MG63 (cell line): ENCODE data around the gene CYTH2. TPM values are rescaled to one million over a fixed set of nuclear protein-coding genes. Genes with fewer than 3 reads are reported as not detected.

Experiments
- DNase-seq: peaks from one replicate; pipeline ENCODE4 v3.0.0-alpha.2; 2020
- H3K27me3 ChIP-seq: fragments of 250-450 bp; sonication (Bioruptor Pico); 2 replicates; pipeline ENCODE4 v1.5.1; 2020; ENCODE audit warnings: mild to moderate bottlenecking, moderate library complexity
- H3K36me3 ChIP-seq: fragments of 250-450 bp; sonication (Bioruptor Pico); 2 replicates; pipeline ENCODE4 v1.5.1; 2020; ENCODE audit warnings: mild to moderate bottlenecking, moderate library complexity
- H3K4me3 ChIP-seq: fragments of 250-450 bp; sonication (Bioruptor Pico); 2 replicates; pipeline ENCODE4 v1.5.1; 2020; ENCODE audit warnings: mild to moderate bottlenecking, moderate library complexity
- H3K9me3 ChIP-seq: fragments of 250-450 bp; sonication (Bioruptor Pico); 2 replicates; pipeline ENCODE4 v1.5.1; 2020; ENCODE audit warnings: mild to moderate bottlenecking, moderate library complexity
- total RNA-seq: library from RNA; depleted of rRNA; stranded (reverse); fragments of >200 nt; shearing (Covaris generic); gene quantifications from 2 replicates; pipeline ENCODE4 v1.2.3, GENCODE V29; 2014; ENCODE audit warnings: low replicate concordance

The CYTH2 gene
- total RNA-seq, 1 experiment from 2014 or later = 84.7 TPM

DNA sequence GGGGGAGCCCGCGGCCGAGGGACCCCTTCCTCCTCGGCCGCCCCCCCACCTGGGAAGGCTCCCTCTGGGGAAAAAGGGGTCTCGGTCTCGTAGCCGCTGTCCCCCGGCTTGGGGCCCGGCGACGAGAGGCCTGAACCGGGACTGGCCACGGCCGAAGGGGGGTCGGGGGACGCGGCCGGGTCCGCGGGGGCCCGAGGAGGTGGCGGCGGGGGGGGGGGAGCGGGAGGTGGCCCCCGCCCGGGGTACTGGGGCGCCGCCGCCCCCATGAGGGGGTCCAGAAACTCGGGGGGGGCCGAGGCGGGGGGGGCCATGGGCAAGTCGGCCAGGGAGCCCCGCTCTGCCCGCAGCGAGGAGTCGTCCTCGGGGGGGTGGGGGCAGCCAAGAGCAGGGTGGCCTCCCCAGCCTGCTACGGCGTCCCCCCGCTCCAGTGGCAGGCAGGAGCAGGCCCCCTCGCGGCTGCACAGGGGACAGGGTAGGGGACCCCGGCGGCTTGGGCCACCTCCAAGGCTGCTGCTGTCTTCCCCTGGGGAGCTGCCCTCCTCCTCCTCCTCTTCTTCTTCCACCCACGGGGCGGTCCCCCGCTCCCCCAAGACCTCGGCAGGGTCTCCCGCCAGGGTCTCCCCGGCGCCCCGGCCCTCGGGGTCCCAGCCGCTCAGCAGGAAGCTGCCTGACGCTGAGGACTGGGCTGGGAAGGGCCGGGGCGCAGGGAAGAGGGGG is 29.6 kb downstream of the CYTH2 start:
- H3K27me3 ChIP-seq = peaks cover 37% of the 10 kb centered on the region

GRCh38 chr19:48499316-48500090 is 30.3 kb downstream of the CYTH2 start:
- no peaks in the 10 kb centered on the region for H3K9me3 ChIP-seq
- no peak for DNase-seq
- H3K27me3 ChIP-seq = peaks cover 37% of the 10 kb centered on the region
- no peak overlapping the region for H3K4me3 ChIP-seq
- H3K36me3 ChIP-seq = no peaks in the 10 kb centered on the region

More for the DNA sequence above, 29.6 kb downstream of the CYTH2 start:
- no peak for DNase-seq
- H3K4me3 ChIP-seq = no peak overlapping the region
- no peaks in the 10 kb centered on the region for H3K36me3 ChIP-seq
- no peaks in the 10 kb centered on the region for H3K9me3 ChIP-seq

DNA sequence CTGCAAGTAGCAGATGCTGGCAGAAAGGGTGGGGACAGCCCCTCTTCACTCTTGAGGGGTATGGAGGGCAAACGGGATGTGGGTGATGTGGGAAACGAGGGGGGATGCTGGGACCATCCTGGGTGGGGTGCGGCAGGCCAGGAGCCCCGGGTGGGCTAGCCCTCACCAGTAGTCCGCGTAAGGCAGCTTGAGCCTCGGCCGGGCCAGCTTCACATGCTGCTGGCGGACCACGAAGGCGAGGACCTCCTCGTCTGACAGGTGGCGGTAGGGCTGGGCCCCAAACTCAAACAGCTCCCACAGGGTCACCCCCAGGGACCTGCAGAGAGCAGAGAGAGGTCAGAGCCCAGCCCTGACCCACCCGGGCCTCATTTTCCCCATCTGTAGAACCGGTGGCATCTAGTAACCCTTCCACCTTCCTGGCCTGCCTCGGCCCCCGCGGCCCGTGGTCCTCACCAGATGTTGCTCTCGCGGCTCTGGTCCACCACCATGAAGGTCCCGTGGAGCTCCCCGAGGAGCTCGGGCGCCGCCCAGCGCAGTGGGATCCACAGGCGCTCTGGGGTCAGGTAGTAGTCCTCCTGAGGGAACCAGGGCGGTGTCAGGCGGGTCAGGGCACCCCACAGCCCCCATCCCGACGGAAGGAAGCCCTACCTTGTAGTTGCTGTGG is 31.8 kb downstream of the CYTH2 start:
- Histone ChIP-seq H3K9me3 (no peaks in the 10 kb centered on the region), H3K27me3 (peaks cover 37% of the 10 kb centered on the region), H3K36me3 (no peaks in the 10 kb centered on the region), H3K4me3 (no peak overlapping the region)
- no peak for DNase-seq

DNA sequence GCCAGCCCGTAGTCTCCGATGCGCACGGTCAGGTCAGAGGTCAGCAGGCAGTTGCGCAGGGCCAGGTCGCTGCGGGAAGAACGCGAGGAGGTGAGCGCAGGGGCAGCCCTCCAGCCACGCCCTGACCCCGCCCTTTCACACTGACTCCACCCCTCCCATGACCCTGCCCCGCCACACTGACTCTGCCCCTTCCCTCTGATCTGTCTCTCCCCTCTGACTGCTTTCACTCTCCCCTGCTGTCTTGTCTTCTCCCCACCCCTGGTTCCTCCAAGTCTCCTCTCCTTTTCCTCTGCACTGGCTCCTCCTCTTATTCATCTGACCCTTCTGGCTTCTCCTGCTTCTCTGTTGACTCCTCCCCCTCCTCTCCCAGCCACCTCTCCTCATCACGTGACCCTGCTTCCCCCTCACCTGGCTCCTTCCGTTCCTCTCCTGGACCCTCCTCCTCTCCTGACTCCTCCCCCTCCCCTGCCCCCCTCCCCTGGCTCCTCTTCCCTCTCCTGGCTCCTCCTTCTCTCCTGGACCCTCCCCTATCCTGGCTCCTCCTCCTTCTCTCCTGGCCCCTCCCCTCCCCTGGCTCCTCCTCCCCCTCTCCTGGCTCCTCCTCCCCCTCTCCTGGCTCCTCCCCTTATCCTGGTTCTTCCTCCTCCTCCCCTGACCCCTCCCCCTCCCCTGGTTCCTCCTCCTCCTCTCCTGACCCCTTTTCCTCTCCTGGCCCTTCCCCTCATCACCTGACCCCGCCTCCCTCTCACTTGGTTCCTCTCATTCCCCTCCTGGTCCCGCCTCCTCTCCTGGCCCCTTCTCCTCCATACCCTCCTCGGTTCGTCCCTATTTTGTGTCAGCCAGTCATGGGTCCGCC is 32.6 kb downstream of the CYTH2 start:
- Histone ChIP-seq H3K9me3 (no peaks in the 10 kb centered on the region), H3K27me3 (peaks cover 37% of the 10 kb centered on the region), H3K4me3 (no peak overlapping the region), H3K36me3 (no peaks in the 10 kb centered on the region)
- peak; percentile 47 for DNase-seq

- no peak overlapping the region for H3K4me3 ChIP-seq
- no peaks in the 10 kb centered on the region for H3K9me3 ChIP-seq
- H3K27me3 ChIP-seq = peaks cover 37% of the 10 kb centered on the region
- DNase-seq = no peak
- no peaks in the 10 kb centered on the region for H3K36me3 ChIP-seq
Observed at GRCh38 chr19:48502350-48503018, 33.3 kb downstream of the CYTH2 start.

DNA sequence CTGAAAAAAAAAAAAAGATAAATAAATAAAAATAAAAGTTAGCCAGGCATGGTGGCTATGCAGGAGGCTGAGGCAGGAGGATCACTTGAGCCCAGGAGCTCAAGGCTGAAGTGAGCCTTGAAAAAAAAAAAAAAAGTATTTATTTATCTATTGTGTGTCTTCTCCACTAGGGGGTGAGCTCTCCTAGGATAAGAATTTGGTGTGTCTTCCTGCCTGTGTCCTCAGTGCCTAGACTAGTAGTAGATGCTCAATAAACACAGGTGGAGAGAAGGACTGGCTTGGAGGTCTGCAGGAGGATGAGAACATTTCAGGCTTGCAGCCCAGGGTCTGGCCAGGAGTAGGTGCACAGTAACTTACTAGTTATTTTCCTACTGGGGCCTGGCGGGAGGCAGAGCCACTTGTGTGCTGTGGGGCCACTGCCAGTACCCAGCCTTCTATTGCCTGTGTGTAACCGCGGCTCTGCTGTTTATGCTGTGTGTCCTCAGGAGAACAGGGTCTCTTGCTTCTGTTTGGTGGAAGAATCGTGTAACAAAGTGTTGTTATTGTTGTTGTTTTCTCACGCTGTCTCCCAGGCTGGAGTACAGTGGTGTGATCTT is 37.1 kb downstream of the CYTH2 start:
- DNase-seq = no peak
- Histone ChIP-seq H3K36me3 (no peaks in the 10 kb centered on the region), H3K27me3 (peaks cover 3% of the 10 kb centered on the region), H3K4me3 (no peak overlapping the region), H3K9me3 (no peaks in the 10 kb centered on the region)

- Histone ChIP-seq H3K36me3 (no peaks in the 10 kb centered on the region), H3K9me3 (no peaks in the 10 kb centered on the region), H3K4me3 (no peak overlapping the region), H3K27me3 (peaks cover 11% of the 10 kb centered on the region)
- DNase-seq = no peak
Observed at GRCh38 chr19:48507911-48508439, 38.8 kb downstream of the CYTH2 start.

DNA sequence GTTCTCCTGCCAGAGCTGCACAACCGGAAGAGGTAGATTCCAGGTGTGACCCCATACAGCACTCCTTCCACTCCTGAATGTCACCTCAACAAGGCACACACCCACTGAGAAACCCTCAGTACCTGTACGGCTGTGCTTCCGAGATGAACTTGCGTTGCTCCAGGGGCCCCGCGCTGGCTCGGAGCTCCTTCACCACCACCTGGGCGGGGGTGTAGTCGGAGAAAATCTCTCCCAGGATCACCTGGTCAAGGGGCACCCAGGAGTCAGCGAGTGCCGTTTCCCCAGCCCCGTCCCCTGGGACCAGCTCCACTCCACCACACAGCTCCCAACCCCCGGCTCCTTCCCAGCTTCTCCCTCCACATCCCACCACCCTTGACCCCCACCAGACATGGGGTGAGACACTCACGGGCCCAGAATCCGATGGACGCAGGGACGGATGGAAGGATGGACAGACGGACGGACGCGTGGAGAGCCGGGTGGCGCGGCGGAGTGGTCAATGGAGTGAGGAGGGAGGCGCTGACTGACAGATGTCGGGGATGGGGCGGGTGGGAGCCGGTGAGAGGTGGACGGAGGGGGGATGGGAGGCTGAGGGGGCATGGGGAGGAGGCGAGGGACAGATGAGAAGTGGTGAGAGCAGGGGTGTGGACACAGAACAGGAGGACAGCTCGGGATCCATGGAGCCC is 39.7 kb downstream of the CYTH2 start:
- Histone ChIP-seq H3K36me3 (no peaks in the 10 kb centered on the region), H3K4me3 (no peak overlapping the region), H3K27me3 (peaks cover 11% of the 10 kb centered on the region), H3K9me3 (no peaks in the 10 kb centered on the region)
- no peak for DNase-seq

DNA sequence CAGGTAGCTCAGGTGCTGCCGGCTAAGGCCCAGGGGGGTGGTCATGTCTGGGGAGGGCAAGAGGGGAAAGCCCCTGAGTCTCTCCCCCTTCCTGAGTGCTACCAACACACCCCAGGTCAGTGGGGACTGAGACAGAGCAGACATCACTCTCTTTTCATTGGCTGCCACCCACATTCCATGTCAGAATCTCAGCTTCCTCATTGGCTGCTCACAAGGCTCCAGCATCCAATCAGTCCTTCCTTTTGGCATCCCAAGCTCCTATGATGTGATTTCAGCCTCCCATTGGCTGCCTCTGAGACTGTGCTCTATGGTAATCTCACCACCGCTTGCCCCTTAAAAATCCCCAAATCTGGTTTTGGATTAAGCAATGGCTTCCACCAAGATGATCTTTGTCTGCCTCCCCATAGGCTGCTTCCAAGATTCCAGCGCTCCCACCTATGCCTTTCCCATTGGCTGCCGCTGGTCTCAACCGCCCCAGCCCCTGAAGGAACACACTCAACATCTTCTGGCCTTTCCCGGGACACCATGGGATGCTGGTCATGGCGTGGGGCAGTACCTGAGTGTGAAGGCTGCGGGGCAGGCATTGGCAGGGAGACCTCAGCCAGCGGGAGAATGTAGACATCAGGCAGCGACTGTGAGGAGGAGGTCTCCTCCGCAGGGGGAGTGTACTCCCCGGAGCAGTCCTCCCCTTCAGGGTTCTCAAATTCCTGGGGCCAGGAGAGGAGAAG is 40.5 kb downstream of the CYTH2 start:
- no peak for DNase-seq
- no peaks in the 10 kb centered on the region for H3K36me3 ChIP-seq
- H3K27me3 ChIP-seq = peaks cover 11% of the 10 kb centered on the region
- no peaks in the 10 kb centered on the region for H3K9me3 ChIP-seq
- no peak overlapping the region for H3K4me3 ChIP-seq

DNA sequence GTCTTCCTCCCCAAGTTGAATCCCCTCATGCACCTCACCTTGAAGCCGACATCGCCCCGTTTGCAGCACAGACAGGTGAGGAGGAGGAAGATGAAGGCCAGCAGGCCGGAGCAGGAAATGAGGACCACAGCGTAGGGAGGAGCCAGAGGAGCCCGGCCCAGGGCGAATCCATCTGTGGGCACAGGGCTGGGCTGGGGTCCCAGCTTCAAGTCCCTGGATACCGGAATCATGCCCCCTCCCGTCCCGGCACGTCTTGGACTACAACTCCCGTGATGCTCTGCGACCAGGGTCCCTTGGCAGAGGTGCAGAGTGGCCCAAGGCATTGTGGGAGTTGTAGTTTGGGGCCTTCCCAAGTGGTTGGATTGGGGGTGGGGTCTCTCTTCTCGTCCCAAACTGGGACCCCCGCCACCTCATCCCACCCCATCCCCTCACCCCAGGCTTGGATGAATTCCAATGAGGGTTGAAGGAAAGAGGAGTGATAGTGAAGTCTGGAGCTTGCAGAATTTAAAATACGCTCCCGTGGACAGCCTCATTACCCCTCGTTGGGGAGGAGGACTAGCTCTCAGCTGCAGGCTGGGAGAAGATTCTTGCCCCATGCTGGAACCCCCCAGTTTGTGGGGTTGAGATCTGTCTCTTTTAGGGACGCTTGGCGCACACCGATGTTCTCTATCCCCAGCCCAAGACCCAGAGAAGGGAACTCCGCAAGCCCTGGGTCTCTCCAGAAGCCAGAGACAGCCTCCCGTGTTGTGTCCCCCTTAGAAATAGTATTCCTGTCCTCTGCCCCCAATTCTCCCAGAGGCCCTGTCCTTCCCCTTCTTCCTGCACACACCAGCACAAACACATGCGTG is 41.5 kb downstream of the CYTH2 start:
- no peaks in the 10 kb centered on the region for H3K36me3 ChIP-seq
- peak; percentile 58 for DNase-seq
- no peaks in the 10 kb centered on the region for H3K9me3 ChIP-seq
- no peak overlapping the region for H3K4me3 ChIP-seq
- peaks cover 11% of the 10 kb centered on the region for H3K27me3 ChIP-seq

DNA sequence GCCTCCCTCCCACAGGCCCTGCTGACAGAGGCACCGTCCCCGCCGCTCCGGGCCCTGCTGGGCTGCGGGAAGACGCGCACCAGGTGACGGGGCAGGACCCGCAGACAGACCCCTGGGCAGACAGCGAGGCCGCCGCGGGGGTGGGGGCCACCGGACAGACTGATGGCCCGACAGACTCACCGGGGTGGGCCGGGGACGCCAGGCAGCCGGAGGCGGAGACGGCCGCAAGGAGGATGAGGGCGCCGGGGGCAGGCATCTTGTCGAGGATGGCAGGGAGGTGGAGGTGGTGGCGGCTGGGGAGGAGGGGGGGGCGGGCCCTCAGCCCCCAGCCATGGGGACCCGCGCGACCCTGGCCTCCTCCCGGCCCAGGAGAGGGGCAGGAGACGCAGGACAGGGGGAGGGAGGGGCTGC is 42.2 kb downstream of the CYTH2 start:
- Histone ChIP-seq H3K27me3 (peaks cover 11% of the 10 kb centered on the region), H3K36me3 (no peaks in the 10 kb centered on the region), H3K4me3 (no peak overlapping the region), H3K9me3 (no peaks in the 10 kb centered on the region)
- DNase-seq = no peak

GRCh38 chr19:48511800-48512503 is 42.8 kb downstream of the CYTH2 start, which contains the start of gene LMTK3:
Gene LMTK3, minus strand, starts transcription at chr19:48511835. Its CDS starts 259 bp downstream, at chr19:48511576.
- Histone ChIP-seq H3K27me3 (peaks cover 11% of the 10 kb centered on the region), H3K36me3 (no peaks in the 10 kb centered on the region), H3K9me3 (no peaks in the 10 kb centered on the region), H3K4me3 (no peak within 1 kb of the TSS)
- DNase-seq = no peak
